ENCODE results near the gene TMEM237. TPM values are rescaled to one million over a fixed set of nuclear protein-coding genes. Genes with fewer than 3 reads are reported as not detected.

TMEM237 gene
- total RNA-seq, 2 donors from 2014 or later = 14.3 to 14.8 TPM

GRCh38 chr2:201575971-201576370 is 67.3 kb downstream of the TMEM237 start:
- ATAC-seq = no peak
- intact Hi-C loops (cut with DNase I) = no loop called here
- no peak for DNase-seq

GRCh38 chr2:201574766-201575165 is 68.5 kb downstream of the TMEM237 start:
- no peak for ATAC-seq
- intact Hi-C loops (cut with DNase I) = no loop called here
- DNase-seq = no peak

- intact Hi-C loops (cut with DNase I) = no loop called here
- no peak for DNase-seq
- ATAC-seq = no peak
Observed at GRCh38 chr2:201572846-201573508, 70.3 kb downstream of the TMEM237 start.

Other genes starting within 250 kb of the TMEM237 start
- gene TRAK2, start 192.0 kb downstream of the TMEM237 start, total RNA-seq = 100 to 1,000 TPM; 104 to 125 TPM
- gene STRADB, start 191.8 kb downstream of the TMEM237 start, total RNA-seq = 10 to 100 TPM; 32.5 to 51.5 TPM
- under 1 TPM in 1 of 2 donors, not detected in 1; 0.10 TPM for gene MPP4, start 55.1 kb upstream of the TMEM237 start, total RNA-seq
- 10 to 100 TPM; 28.1 to 37.9 TPM for gene ALS2, start 137.4 kb upstream of the TMEM237 start, total RNA-seq
- 1 to 10 TPM in 1 of 2 donors, under 1 TPM in 1; 0.44 to 1.0 TPM for gene CDK15, start 163.0 kb upstream of the TMEM237 start, total RNA-seq

All from left cardiac atrium (tissue), 4 donors.